K562 (cell line): ENCODE measurements around the gene RCOR2. TPM values are rescaled to one million over a fixed set of nuclear protein-coding genes. Genes with fewer than 3 reads are reported as not detected.
A peak's percentile ranks its signal among the peaks of the same experiment; 100 is the strongest.

ENCODE experiments used
- ATAC-seq: fragments of 200-7000 bp; cut with Tn5 transposase; 3 replicates; pipeline ENCODE4 v1.9.1; 2020; ENCODE audit warnings: moderate library complexity
- BruUV-seq: library from RNA; stranded (reverse); fragments of 400-500 nt; replicated peaks from 2 replicates; lab custom pipeline; 2021; lab: Mats Ljungman, UMichigan
- CTCF ChIA-PET: fragments of 300-600 bp; formaldehyde crosslinking; extraction: SDS; loops from one replicate; lab custom pipeline; 2021; ENCODE audit warnings: low intra/inter-chr PET ratio; lab: Yijun Ruan, JAX
- POLR2A ChIA-PET: fragments of 300-600, 350-650 bp; sonication (Branson Sonifier 250); formaldehyde crosslinking; extraction: SDS; loops from one replicate; lab custom pipeline; 2021; ENCODE audit warnings: antibody characterized with exemption, inconsistent platforms; lab: Yijun Ruan, JAX
- DNase-seq, 4 experiments: peaks; one replicate each; pipeline versions ENCODE4 v3.0.0 to v3.0.0-alpha.2; 2011 to 2018; ENCODE audit warnings: low spot score in 3 of 4, mixed read lengths in 3 of 4; ENCODE audit errors: extremely low read depth in 1 of 4
- FAIRE-seq: peaks from 2 replicates; lab custom pipeline; 2011; peaks lifted over from hg19 to GRCh38; lab: Jason Lieb, UNC
- H2AFZ ChIP-seq: 2 replicates; pipeline ENCODE4 v1.6.0; 2011; ENCODE audit warnings: low read depth, low read length, control low read depth, inconsistent platforms
- H3K27ac ChIP-seq: fragments of 200-600 bp; 3 replicates; pipeline ENCODE4 v1.8.0; 2011; ENCODE audit warnings: low read depth, mild to moderate bottlenecking, control low read depth, inconsistent platforms, low read length, moderate library complexity, mixed read lengths; ENCODE audit errors: extremely low read depth
- H3K27me3 ChIP-seq, 2 experiments: fragments of 300-600 bp in 1 of 2; 2 replicates in 1 of 2; 3 replicates in 1 of 2; pipeline versions ENCODE4 v1.6.0 to v1.8.0; 2011; ENCODE audit warnings: inconsistent platforms in 2 of 2, low read length in 2 of 2, mild to moderate bottlenecking in 1 of 2, mixed read lengths in 1 of 2, moderate library complexity in 1 of 2; ENCODE audit not compliant: control insufficient read depth in 2 of 2, insufficient read depth in 2 of 2
- H3K36me3 ChIP-seq: fragments of 300-600 bp; 3 replicates; pipeline ENCODE4 v1.8.0; 2011; ENCODE audit warnings: mild to moderate bottlenecking, low read length, inconsistent platforms; ENCODE audit not compliant: control insufficient read depth, insufficient read depth
- H3K4me1 ChIP-seq, 2 experiments: fragments of 200-600 bp in 1 of 2; replicated peaks in 1 of 2; 2 replicates in 1 of 2; 3 replicates in 1 of 2; pipeline versions ENCODE4 v1.5.1 to v1.8.0; 2011; ENCODE audit warnings: inconsistent platforms in 2 of 2, low read length in 2 of 2, mild to moderate bottlenecking in 1 of 2, mixed read lengths in 1 of 2, moderate library complexity in 1 of 2; ENCODE audit not compliant: control insufficient read depth in 2 of 2, insufficient read depth in 2 of 2
- H3K4me2 ChIP-seq: 2 replicates; pipeline ENCODE4 v1.6.1; 2011; ENCODE audit warnings: low read length, control low read depth, inconsistent platforms, mixed read lengths; ENCODE audit not compliant: insufficient read depth
- H3K4me3 ChIP-seq: fragments of 200-600 bp; sonication (generic), shearing (Covaris generic); 2 replicates; pipeline ENCODE4 v1.5.1; 2016; ENCODE audit warnings: control low read depth, inconsistent platforms
- H3K79me2 ChIP-seq: fragments of 200-600 bp; 3 replicates; pipeline ENCODE4 v1.8.0; 2011; ENCODE audit warnings: low read length, inconsistent platforms; ENCODE audit not compliant: control insufficient read depth, insufficient read depth
- H3K9ac ChIP-seq, 2 experiments: 2 replicates each; pipeline versions ENCODE4 v1.6.0 to v1.6.1; 2011; ENCODE audit warnings: low read depth in 2 of 2, low read length in 2 of 2, control low read depth in 1 of 2, inconsistent platforms in 1 of 2, mild to moderate bottlenecking in 1 of 2, mixed read lengths in 1 of 2; ENCODE audit not compliant: insufficient read depth in 1 of 2
- H3K9me1 ChIP-seq: one replicate; pipeline ENCODE4 v1.6.0; 2011; ENCODE audit warnings: inconsistent platforms, mild to moderate bottlenecking, low read length, moderate library complexity; ENCODE audit not compliant: control insufficient read depth, insufficient read depth
- H3K9me3 ChIP-seq: replicated peaks from 2 replicates; pipeline ENCODE4 v1.5.1; 2011; ENCODE audit warnings: low read depth, low read length, inconsistent platforms; ENCODE audit not compliant: control insufficient read depth, insufficient read depth
- H4K20me1 ChIP-seq: replicated peaks from 2 replicates; pipeline ENCODE4 v1.6.1; 2011; ENCODE audit warnings: low read length, inconsistent platforms, mixed read lengths; ENCODE audit not compliant: control insufficient read depth, insufficient read depth
- BCL6 ChIP-seq: fragments of 250-450 bp; sonication (Bioruptor Pico); IDR thresholded peaks from 2 replicates; pipeline ENCODE4 v1.4.0; 2020
- CBX3 ChIP-seq, 2 experiments: IDR thresholded peaks; 1 replicate in 1 of 2; 2 replicates in 1 of 2; pipeline ENCODE4 v1.6.1; 2012; ENCODE audit warnings: inconsistent platforms in 2 of 2, low read length in 2 of 2, borderline replicate concordance in 1 of 2, control low read depth in 1 of 2
- CSDE1 ChIP-seq, 2 experiments: fragments of 450-650 bp; IDR thresholded peaks; 2 replicates each; pipeline ENCODE4 v1.6.1; 2016; ENCODE audit warnings: mild to moderate bottlenecking in 1 of 2
- GABPB1 ChIP-seq: sonication (generic); formaldehyde crosslinking; IDR thresholded peaks from 2 replicates; pipeline ENCODE4 v1.8.0; 2022; ENCODE audit warnings: mild to moderate bottlenecking, missing genetic modification reagents
- GATAD2B ChIP-seq: fragments of 450-650 bp; IDR thresholded peaks from 2 replicates; pipeline ENCODE4 v1.6.1; 2017; ENCODE audit warnings: mild to moderate bottlenecking, borderline replicate concordance
- MCM3 ChIP-seq: fragments of 450-650 bp; IDR thresholded peaks from 2 replicates; pipeline ENCODE4 v1.6.1; 2016
- MEF2A ChIP-seq: IDR thresholded peaks from 2 replicates; pipeline ENCODE4 v1.6.1; 2011; ENCODE audit warnings: low read depth, mild to moderate bottlenecking, low read length, moderate library complexity; ENCODE audit not compliant: control insufficient read depth
- MYBL2 ChIP-seq, 2 experiments: fragments of 450-650 bp in 1 of 2; sonication (generic) in 1 of 2; formaldehyde crosslinking in 1 of 2; IDR thresholded peaks; 2 replicates each; pipeline versions ENCODE4 v1.6.1 to v1.8.1; 2017 to 2022; ENCODE audit warnings: borderline replicate concordance in 1 of 2, inconsistent platforms in 1 of 2, low read depth in 1 of 2, mild to moderate bottlenecking in 1 of 2, missing genetic modification reagents in 1 of 2, moderate library complexity in 1 of 2
- POLR2G ChIP-seq: fragments of 200-400 bp; formaldehyde crosslinking; IDR thresholded peaks from 2 replicates; pipeline ENCODE4 v1.6.1; 2017; ENCODE audit warnings: low read depth, mild to moderate bottlenecking, antibody characterized with exemption, low read length, moderate library complexity
- RBFOX2 ChIP-seq: fragments of 200-400 bp; formaldehyde crosslinking; IDR thresholded peaks from 2 replicates; pipeline ENCODE4 v1.6.1; 2017; ENCODE audit warnings: low read depth, mild to moderate bottlenecking, low read length, moderate library complexity
- RBM22 ChIP-seq: fragments of 200-400 bp; formaldehyde crosslinking; IDR thresholded peaks from 2 replicates; pipeline ENCODE4 v1.6.1; 2018; ENCODE audit warnings: low read length, low read depth; ENCODE audit not compliant: poor library complexity, severe bottlenecking
- SIN3A ChIP-seq, 2 experiments: fragments of 150-350 bp in 1 of 2; IDR thresholded peaks; 2 replicates each; pipeline ENCODE4 v1.6.1; 2011 to 2016; ENCODE audit warnings: borderline replicate concordance in 2 of 2, low read depth in 2 of 2, low read length in 2 of 2, mild to moderate bottlenecking in 2 of 2, moderate library complexity in 2 of 2; ENCODE audit not compliant: control insufficient read depth in 1 of 2
- SMAD1 ChIP-seq: fragments of 150-350 bp; IDR thresholded peaks from 2 replicates; pipeline ENCODE4 v1.6.1; 2014; ENCODE audit warnings: low read length, low read depth; ENCODE audit not compliant: partially characterized antibody
- TOE1 ChIP-seq, 2 experiments: fragments of 450-650 bp in 1 of 2; sonication (generic) in 1 of 2; formaldehyde crosslinking in 1 of 2; IDR thresholded peaks; 2 replicates each; pipeline versions ENCODE4 v1.7.1 to v1.8.0; 2016 to 2022; ENCODE audit warnings: borderline replicate concordance in 2 of 2, mild to moderate bottlenecking in 2 of 2, antibody characterized with exemption in 1 of 2, inconsistent platforms in 1 of 2, low read depth in 1 of 2, missing genetic modification reagents in 1 of 2, moderate library complexity in 1 of 2
- ZNF644 ChIP-seq: fragments of 200-800 bp; sonication (Bioruptor generic); IDR thresholded peaks from 2 replicates; pipeline ENCODE4 v1.6.1; 2016; ENCODE audit warnings: low read depth, missing genetic modification characterization, missing compliant biosample characterization
- WGBS: fragments of 100-300 bp; shearing (Covaris generic); methylation state at CpG from one replicate; pipeline ENCODE4 v1.1.6; 2016; ENCODE audit warnings: low coverage, mixed read lengths; ENCODE audit not compliant: insufficient coverage; ENCODE audit errors: missing lambda C conversion rate; 5-methylcytosine and 5-hydroxymethylcytosine counted together
- in situ Hi-C: fragments of 300-500 bp; cut with MboI; formaldehyde crosslinking; loops from 4 replicates; pipeline ENCODE4 v1.15.0; 2018; ENCODE audit warnings: inconsistent platforms, mixed read lengths
- intact Hi-C: fragments of 100-400 bp; cut with micrococcal nuclease; formaldehyde crosslinking; loops from 2 replicates; pipeline ENCODE4 v1.14.2; 2022
- polyA plus RNA-seq, 8 experiments: library from polyadenylated mRNA; depleted of rRNA in 4 of 8; stranded (reverse) in 5 of 8; unstranded in 3 of 8; fragments of >200 nt; fragmentation: Nextera tagmentation in 2 of 8; fragmentation: Illumina TruSeq in 1 of 8; extraction: Ambion mirVana in 2 of 8; extraction: Trizol in 1 of 8; gene quantifications; 2 replicates each; pipeline versions ENCODE4 v1.2.1 to v1.2.3, GENCODE V29; 2011 to 2014; ENCODE audit warnings: inconsistent platforms in 1 of 8, missing spikeins in 1 of 8
- total RNA-seq, 7 experiments: library from RNA; depleted of rRNA in 6 of 7; stranded (reverse); fragments of >200 nt in 6 of 7; fragmentation: Illumina TruSeq in 2 of 7; extraction: Trizol in 2 of 7; gene quantifications; 2 replicates each; pipeline versions ENCODE4 v1.2.1 to v1.2.3, GENCODE V29; 2011 to 2021; ENCODE audit warnings: low replicate concordance in 1 of 7

RCOR2 gene
- total and polyA plus RNA-seq, 9 of the 15 experiments (the other 6 are each of a cell fraction or from before 2014, with no cell fraction given), result 0.04 to 6.5 (median 2.5) TPM; not detected in 1

DNA sequence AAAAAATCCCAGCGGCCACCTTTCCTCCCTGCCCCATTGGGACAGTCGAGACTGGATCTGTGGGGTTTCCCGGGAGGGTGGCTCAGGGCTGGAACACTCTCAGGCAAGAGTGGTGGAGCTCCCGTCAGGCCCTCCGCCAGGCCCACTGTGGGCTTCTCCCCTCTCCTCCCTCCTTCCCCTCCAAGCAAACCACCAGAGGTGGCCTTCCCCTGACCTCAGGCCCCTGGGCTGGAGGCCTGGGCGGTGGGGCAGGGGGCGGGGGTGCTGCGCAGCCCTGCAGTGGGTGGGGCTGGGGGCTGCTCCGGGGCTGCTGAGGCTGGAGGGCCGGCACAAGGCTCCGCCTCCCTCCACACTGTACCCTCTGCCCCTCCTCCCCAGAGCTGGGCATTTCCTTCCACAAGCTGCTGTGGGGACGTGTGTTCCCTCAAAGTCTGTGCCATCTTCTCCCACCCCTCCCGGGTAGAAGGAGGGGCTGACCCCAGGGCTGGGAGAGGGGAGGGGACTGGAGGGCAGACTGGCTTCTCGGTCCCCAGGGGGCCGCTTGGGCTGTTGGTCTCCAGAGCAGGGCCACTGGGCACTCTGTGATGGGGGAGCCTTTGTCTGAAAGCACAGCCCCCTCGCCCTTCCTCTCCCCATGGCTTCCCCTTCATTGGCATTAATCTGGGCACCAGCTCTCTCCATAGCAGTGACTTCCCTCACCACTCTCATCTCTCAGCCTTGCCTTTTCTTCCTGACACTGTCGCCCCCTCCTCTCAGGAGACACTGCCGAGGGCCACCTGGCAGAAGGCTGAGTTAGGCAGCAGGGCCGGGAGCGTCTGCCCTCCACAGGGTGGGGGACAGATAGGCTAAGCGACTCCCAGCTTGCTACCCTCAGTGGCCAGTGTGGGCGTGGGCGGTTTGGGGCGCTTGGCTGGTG, 7.1 kb downstream of the RCOR2 start:
- FAIRE-seq (no peak), DNase-seq (no peak), ATAC-seq (no peak; the same call in 1 of the 3 replicates)
- Histone ChIP-seq H2AFZ (no peak overlapping the region), H3K9me1 (no peaks in the 10 kb centered on the region), H3K27ac (no peak overlapping the region), H3K79me2 (no peaks in the 10 kb centered on the region), H3K9ac (peak overlapping the region in 1 of 2 experiments; percentile 74; a peak in 2 of 4 replicates), H3K36me3 (peaks cover 49% of the 10 kb centered on the region; the same call in 2 of the 3 replicates), H3K4me3 (no peak overlapping the region), H3K9me3 (no peaks in the 10 kb centered on the region), H3K4me1 (peaks cover 0 to 38% of the 10 kb centered on the region in 2 experiments; a peak in 2 of 5 replicates), H3K4me2 (no peak overlapping the region), H4K20me1 (0 out of 2 replicates have a peak, but pooled peaks cover 4% of the 10 kb centered on the region), H3K27me3 (no peaks in the 10 kb centered on the region)
- in situ Hi-C loops (no loop called here), intact Hi-C loops (no loop called here)
- ChIA-PET POLR2A (no interaction called here), CTCF (no interaction called here)
- peak; percentile 51 for TF ChIP-seq RBM22
- no peak for TF ChIP-seq CSDE1 (IDR thresholded peaks at IDR 0.05)
- TF ChIP-seq SMAD1, result no peak
- no peak for TF ChIP-seq MYBL2 (IDR thresholded peaks at IDR 0.05; ENCODE audit: low read depth)
- TF ChIP-seq MYBL2 (CRISPR knock-in tag; IDR thresholded peaks at IDR 0.05; ENCODE audit: borderline replicate concordance), result no peak
- no peak for TF ChIP-seq TOE1 (IDR thresholded peaks at IDR 0.05; ENCODE audit: borderline replicate concordance)
- no peak for TF ChIP-seq TOE1 (CRISPR knock-in tag; IDR thresholded peaks at IDR 0.05; ENCODE audit: borderline replicate concordance, low read depth)
- peak; percentile 47; the same call in 1 of the 2 replicates for TF ChIP-seq POLR2G
- TF ChIP-seq SIN3A (IDR thresholded peaks at IDR 0.05; ENCODE audit: borderline replicate concordance in 2 of 2, control insufficient read depth in 1 of 2, low read depth in 2 of 2, low read length in 2 of 2), result no peak
- TF ChIP-seq BCL6 (CRISPR knock-in tag), result no peak
- TF ChIP-seq GATAD2B, result no peak
- TF ChIP-seq MCM3, result no peak
- TF ChIP-seq GABPB1 (CRISPR knock-in tag), result no peak
- 0 out of 2 replicates have a peak, but pooled peaks have one; percentile 10 for TF ChIP-seq RBFOX2
- no peak for TF ChIP-seq CBX3 (IDR thresholded peaks at IDR 0.05; ENCODE audit: borderline replicate concordance in 1 of 2, low read length in 2 of 2)
- no peak for TF ChIP-seq MEF2A
- TF ChIP-seq ZNF644 (tag), result no peak
- 77% methylated on average over 19 of the region's 24 CpGs for WGBS
- no TSS peak for BruUV-seq
